Activated naive CD8-positive, alpha-beta T cell treated with anti-CD3 and anti-CD28 coated beads, Interleukin-2, amount 10 ng/mL, durations not matched to agents 7 days and 5 days (primary cell): ENCODE measurements around the gene DLG1. TPM values are rescaled to one million over a fixed set of nuclear protein-coding genes. Genes with fewer than 3 reads are reported as not detected.
A peak's percentile ranks its signal among the peaks of the same experiment; 100 is the strongest.

ENCODE experiments used
- ATAC-seq: fragments of 150-1000 bp; cut with Tn5 transposase; one replicate; pipeline ENCODE4 v1.10.0; 2021; ENCODE audit warnings: low read depth, moderate library complexity
- POLR2A ChIA-PET: fragments of 350-600 bp; sonication (Branson Sonifier 250); formaldehyde crosslinking; loops from one replicate; lab custom pipeline; 2021; ENCODE audit warnings: antibody characterized with exemption; lab: Charles Lee
- DNase-seq: peaks from one replicate; pipeline ENCODE4 v3.0.0; 2021
- H3K27ac Mint-ChIP-seq: one replicate; pipeline ENCODE4 v1.8.0; 2022; ENCODE audit warnings: mild to moderate bottlenecking, mixed read lengths
- H3K27me3 Mint-ChIP-seq: one replicate; pipeline ENCODE4 v1.8.0; 2022; ENCODE audit warnings: mild to moderate bottlenecking, moderate library complexity, mixed read lengths
- H3K36me3 Mint-ChIP-seq: one replicate; pipeline ENCODE4 v1.8.0; 2021; ENCODE audit warnings: mild to moderate bottlenecking, mixed read lengths
- H3K4me1 Mint-ChIP-seq: one replicate; pipeline ENCODE4 v1.8.0; 2021; ENCODE audit warnings: mixed read lengths
- H3K4me3 Mint-ChIP-seq: one replicate; pipeline ENCODE4 v1.8.0; 2022; ENCODE audit warnings: mild to moderate bottlenecking, moderate library complexity, mixed read lengths
- H3K9me3 Mint-ChIP-seq: one replicate; pipeline ENCODE4 v1.8.0; 2021; ENCODE audit warnings: mixed read lengths
- total RNA-seq, 2 experiments: library from RNA; stranded (reverse); gene quantifications; one replicate each; pipeline ENCODE4 v1.2.3, GENCODE V29; 2021

The DLG1 gene
- total RNA-seq, 2 experiments from 2014 or later: 83.4 to 86.5 TPM

- ATAC-seq: no peak
- POLR2A ChIA-PET: no interaction called here
- Mint-ChIP-seq H3K4me1 (no peaks in the 10 kb centered on the region), H3K27ac (no peak overlapping the region), H3K27me3 (no peaks in the 10 kb centered on the region), H3K36me3 (no peaks in the 10 kb centered on the region), H3K4me3 (no peak overlapping the region), H3K9me3 (no peaks in the 10 kb centered on the region)
- DNase-seq: no peak
Measured at GRCh38 chr3:197014024-197014423, 284.4 kb downstream of the DLG1 start.

- DNase-seq (no peak), ATAC-seq (no peak)
- no peaks in the 10 kb centered on the region for H3K4me1 Mint-ChIP-seq
- no peaks in the 10 kb centered on the region for H3K36me3 Mint-ChIP-seq
- H3K27me3 Mint-ChIP-seq: no peaks in the 10 kb centered on the region
- POLR2A ChIA-PET: no interaction called here
- H3K27ac Mint-ChIP-seq: no peak overlapping the region
- no peak overlapping the region for H3K4me3 Mint-ChIP-seq
- H3K9me3 Mint-ChIP-seq: no peaks in the 10 kb centered on the region
Measured at GRCh38 chr3:197012540-197012883, 285.9 kb downstream of the DLG1 start.

- ATAC-seq: no peak
- DNase-seq: no peak
- POLR2A ChIA-PET: no interaction called here
- Mint-ChIP-seq H3K36me3 (no peaks in the 10 kb centered on the region), H3K4me3 (no peak overlapping the region), H3K4me1 (no peaks in the 10 kb centered on the region), H3K27me3 (no peaks in the 10 kb centered on the region), H3K9me3 (no peaks in the 10 kb centered on the region), H3K27ac (no peak overlapping the region)
Measured at GRCh38 chr3:197011780-197012539, 286.5 kb downstream of the DLG1 start.

- Mint-ChIP-seq H3K27me3 (no peaks in the 10 kb centered on the region), H3K36me3 (no peaks in the 10 kb centered on the region), H3K4me1 (no peaks in the 10 kb centered on the region), H3K4me3 (no peak overlapping the region), H3K27ac (no peak overlapping the region), H3K9me3 (no peaks in the 10 kb centered on the region)
- POLR2A ChIA-PET: interaction anchor here (0.6 kb wide), 1 partner anchor 396 kb away, joined by 3 read pairs; no protein-coding TSS in a partner anchor
- DNase-seq (no peak), ATAC-seq (no peak)
Measured at GRCh38 chr3:197010556-197011351, 287.7 kb downstream of the DLG1 start.

- ATAC-seq (no peak), DNase-seq (no peak)
- H3K36me3 Mint-ChIP-seq: no peaks in the 10 kb centered on the region
- H3K4me1 Mint-ChIP-seq: peaks cover 3% of the 10 kb centered on the region
- POLR2A ChIA-PET: no interaction called here
- H3K9me3 Mint-ChIP-seq: no peaks in the 10 kb centered on the region
- H3K27me3 Mint-ChIP-seq: peaks cover 1% of the 10 kb centered on the region
- H3K27ac Mint-ChIP-seq: no peak overlapping the region
- H3K4me3 Mint-ChIP-seq: no peak overlapping the region
Measured at GRCh38 chr3:197009532-197010019, 288.8 kb downstream of the DLG1 start.

GRCh38 chr3:197008436-197009209 lies 289.8 kb downstream of the DLG1 start:
- POLR2A ChIA-PET: no interaction called here
- no peak for ATAC-seq
- H3K9me3 Mint-ChIP-seq: no peaks in the 10 kb centered on the region

GRCh38 chr3:197007953-197008352 lies 290.5 kb downstream of the DLG1 start:
- no peaks in the 10 kb centered on the region for H3K36me3 Mint-ChIP-seq
- no peaks in the 10 kb centered on the region for H3K9me3 Mint-ChIP-seq
- DNase-seq: no peak
- POLR2A ChIA-PET: no interaction called here
- ATAC-seq: no peak
- no peak overlapping the region for H3K4me3 Mint-ChIP-seq
- peaks cover 9% of the 10 kb centered on the region for H3K4me1 Mint-ChIP-seq
- H3K27ac Mint-ChIP-seq: no peak overlapping the region
- peaks cover 1% of the 10 kb centered on the region for H3K27me3 Mint-ChIP-seq

More at GRCh38 chr3:197008436-197009209, 289.8 kb downstream of the DLG1 start:
- Mint-ChIP-seq H3K27ac (no peak overlapping the region), H3K4me3 (no peak overlapping the region), H3K27me3 (peaks cover 1% of the 10 kb centered on the region), H3K36me3 (no peaks in the 10 kb centered on the region), H3K4me1 (peaks cover 9% of the 10 kb centered on the region)
- DNase-seq: no peak

GRCh38 chr3:197007296-197007940 lies 291.0 kb downstream of the DLG1 start:
- Mint-ChIP-seq H3K9me3 (no peaks in the 10 kb centered on the region), H3K4me3 (no peak overlapping the region), H3K4me1 (peaks cover 9% of the 10 kb centered on the region), H3K27me3 (peaks cover 1% of the 10 kb centered on the region), H3K27ac (no peak overlapping the region), H3K36me3 (no peaks in the 10 kb centered on the region)
- POLR2A ChIA-PET: no interaction called here
- ATAC-seq (no peak), DNase-seq (no peak)

GRCh38 chr3:197006860-197007259 lies 291.6 kb downstream of the DLG1 start:
- ATAC-seq: no peak
- no peak for DNase-seq
- H3K27ac Mint-ChIP-seq: no peak overlapping the region

GRCh38 chr3:197006446-197006845 lies 292.0 kb downstream of the DLG1 start:
- Mint-ChIP-seq H3K4me1 (peaks cover 9% of the 10 kb centered on the region), H3K4me3 (no peak overlapping the region), H3K27me3 (peaks cover 1% of the 10 kb centered on the region), H3K36me3 (no peaks in the 10 kb centered on the region), H3K27ac (no peak overlapping the region), H3K9me3 (no peaks in the 10 kb centered on the region)
- DNase-seq: no peak
- ATAC-seq: no peak
- POLR2A ChIA-PET: no interaction called here

More at GRCh38 chr3:197006860-197007259, 291.6 kb downstream of the DLG1 start:
- Mint-ChIP-seq H3K9me3 (no peaks in the 10 kb centered on the region), H3K27me3 (peaks cover 1% of the 10 kb centered on the region), H3K4me3 (no peak overlapping the region), H3K36me3 (no peaks in the 10 kb centered on the region), H3K4me1 (peaks cover 9% of the 10 kb centered on the region)
- POLR2A ChIA-PET: no interaction called here

- peak; percentile 27 for ATAC-seq
Measured at GRCh38 chr3:197003461-197004385, 294.7 kb downstream of the DLG1 start.

More at GRCh38 chr3:197003461-197004385, 294.7 kb downstream of the DLG1 start:
- H3K27me3 Mint-ChIP-seq: peaks cover 1% of the 10 kb centered on the region
- H3K4me3 Mint-ChIP-seq: peak overlapping the region; percentile 87
- H3K27ac Mint-ChIP-seq: peak overlapping the region; percentile 77
- H3K36me3 Mint-ChIP-seq: no peaks in the 10 kb centered on the region
- DNase-seq: peak; percentile 60
- POLR2A ChIA-PET: interaction anchor here (0.7 kb wide), 1 partner anchor 19 kb away, joined by 3 read pairs; no protein-coding TSS in a partner anchor
- H3K9me3 Mint-ChIP-seq: no peaks in the 10 kb centered on the region
- H3K4me1 Mint-ChIP-seq: peaks cover 9% of the 10 kb centered on the region
